Fibroblast of mammary gland (primary cell): Measurements from ENCODE around the gene NFIC.

Experiments used
- DNase-seq: peaks from one replicate; pipeline ENCODE4 v3.0.0-alpha.2; 2010; ENCODE audit warnings: low read depth
- H3K4me3 ChIP-seq: 2 replicates; pipeline ENCODE4 v1.5.1; 2011; ENCODE audit warnings: low read depth, mild to moderate bottlenecking, low read length, moderate library complexity; ENCODE audit not compliant: control insufficient read depth
- CTCF ChIP-seq: conservative IDR thresholded peaks from 2 replicates; pipeline ENCODE4 v1.5.1; 2011; ENCODE audit warnings: low read depth, low read length, inconsistent platforms; ENCODE audit not compliant: control insufficient read depth, insufficient read depth

NFIC gene

GRCh38 chr19:3497757-3498520 is 131.6 kb downstream of the NFIC start:
- no peak for TF ChIP-seq CTCF
- H3K4me3 ChIP-seq, result no peak overlapping the region
- no peak for DNase-seq

GRCh38 chr19:3499738-3500428 is 133.5 kb downstream of the NFIC start:
- no peak for TF ChIP-seq CTCF
- peak overlapping the region; percentile 96 for H3K4me3 ChIP-seq
- no peak for DNase-seq

GRCh38 chr19:3500429-3501101 is 134.2 kb downstream of the NFIC start, which contains the start of gene DOHH:
TSS of gene DOHH (minus strand) at chr19:3500674. CDS start at chr19:3496814, 3,860 bp downstream.
- H3K4me3 ChIP-seq, result peak within 1 kb of the TSS; percentile 96
- no peak for TF ChIP-seq CTCF
- DNase-seq, result peak; percentile 96

- H3K4me3 ChIP-seq, result no peak overlapping the region
- no peak for DNase-seq
- TF ChIP-seq CTCF, result no peak
Observed at GRCh38 chr19:3501780-3502179, 135.4 kb downstream of the NFIC start.

- peak; percentile 35 for DNase-seq
- TF ChIP-seq CTCF, result no peak
- H3K4me3 ChIP-seq, result no peak overlapping the region
Observed at GRCh38 chr19:3503036-3503572, 136.7 kb downstream of the NFIC start.

- DNase-seq, result no peak
- H3K4me3 ChIP-seq, result no peak overlapping the region
- no peak for TF ChIP-seq CTCF
Observed at GRCh38 chr19:3504735-3505134, 138.4 kb downstream of the NFIC start.
